ENCODE measurements around the gene PDGFA. TPM values are rescaled to one million over a fixed set of nuclear protein-coding genes. Genes with fewer than 3 reads are reported as not detected.

Gene PDGFA
- total RNA-seq, 1 experiment from 2014 or later: 35.8 TPM

- H2BK12ac ChIP-seq (ENCODE audit: insufficient read length, low read depth, low read length): no peak overlapping the region
- no peaks in the 10 kb centered on the region for H3K27me3 ChIP-seq (ENCODE audit: insufficient read depth, low read length)
- H3K23ac ChIP-seq (ENCODE audit: insufficient read length, low read depth, low read length): no peak overlapping the region
- no peak overlapping the region for H2BK5ac ChIP-seq (ENCODE audit: insufficient read length, low read length)
- H2AK5ac ChIP-seq (ENCODE audit: insufficient read length, low read length): no peak overlapping the region
- no peak overlapping the region for H2BK120ac ChIP-seq (ENCODE audit: low read depth, low read length, poor library complexity, severe bottlenecking)
- peaks cover 8 to 12% of the 10 kb centered on the region in 2 experiments for H3K9me3 Mint-ChIP-seq
- H2BK20ac ChIP-seq (ENCODE audit: low read depth, low read length, poor library complexity, severe bottlenecking): no peak overlapping the region
- no peak overlapping the region for H4K91ac ChIP-seq (ENCODE audit: insufficient read length, low read depth, low read length)
- no peaks in the 10 kb centered on the region for H3K4me1 Mint-ChIP-seq
- no peak overlapping the region for H2AFZ ChIP-seq (ENCODE audit: low read length)
- TF ChIP-seq CTCF (conservative IDR thresholded peaks at IDR 0.05): no peak
- H3K56ac ChIP-seq (ENCODE audit: insufficient read length, low read depth, low read length): no peak overlapping the region
- no CpG with 5 or more reads among the region's 4 CpGs for WGBS (ENCODE audit: extremely low coverage, insufficient read length, low lambda C conversion rate)
- H3K4me3 Mint-ChIP-seq: no peak overlapping the region
- H3K4me1 ChIP-seq (ENCODE audit: insufficient read depth, low read length): no peaks in the 10 kb centered on the region
- no peaks in the 10 kb centered on the region for H3K9me3 ChIP-seq (ENCODE audit: control insufficient read depth, low read depth, low read length)
- H3K27ac Mint-ChIP-seq: no peak overlapping the region
- H3K23me2 ChIP-seq (ENCODE audit: insufficient read length, low read depth, low read length, poor library complexity, severe bottlenecking): no peaks in the 10 kb centered on the region
- H3K79me2 ChIP-seq (ENCODE audit: insufficient read depth, low read length): no peaks in the 10 kb centered on the region
- no peak overlapping the region for H3K18ac ChIP-seq (ENCODE audit: insufficient read length, low read depth, low read length)
- peaks cover 6% of the 10 kb centered on the region for H3K27me3 Mint-ChIP-seq (ENCODE audit: low read depth)
- H3K14ac ChIP-seq (ENCODE audit: insufficient read depth, low read length): no peak overlapping the region
- no peaks in the 10 kb centered on the region for H4K20me1 ChIP-seq (ENCODE audit: control insufficient read depth, insufficient read depth, insufficient read length)
- no peak overlapping the region for H3K27ac ChIP-seq (ENCODE audit: insufficient read length, low read depth, low read length)
- no peaks in the 10 kb centered on the region for H3K79me1 ChIP-seq (ENCODE audit: insufficient read depth, low read depth, low read length, poor library complexity, severe bottlenecking)
- no peak overlapping the region for H3K9ac ChIP-seq (ENCODE audit: extremely low read depth, insufficient read length, low read length)
- H3K4me2 ChIP-seq (ENCODE audit: insufficient read depth, insufficient read length, low read length): no peak overlapping the region
- H2BK15ac ChIP-seq (ENCODE audit: low read depth, low read length): no peak overlapping the region
- no peak overlapping the region for H3K4ac ChIP-seq (ENCODE audit: low read depth, low read length)
- H3K36me3 Mint-ChIP-seq (ENCODE audit: insufficient read depth in 1 of 3, low read depth in 3 of 3): peaks cover 9 to 10% (median 9%) of the 10 kb centered on the region in 3 experiments
- no peak for DNase-seq
- H4K8ac ChIP-seq (replicated peaks; ENCODE audit: insufficient read length, low read depth, low read length): no peak overlapping the region
- H4K5ac ChIP-seq (ENCODE audit: insufficient read length, low read depth, low read length): no peak overlapping the region
- H3T11ph ChIP-seq (ENCODE audit: low read length): no peak overlapping the region
Observed at GRCh38 chr7:472640-472957, 47.0 kb downstream of the PDGFA start.

Measured in H9 (cell line).